ENCODE data around the gene P3R3URF.
A peak's percentile ranks its signal among the peaks of the same experiment; 100 is the strongest.

The P3R3URF gene

GRCh38 chr1:46153228-46153627 is 23.1 kb downstream of the P3R3URF start:
- no peak for DNase-seq
- in situ Hi-C loops (cut with HindIII; ENCODE audit: low pct_ligation_motif_present, low pct_unique_long_range_greater_than_20kb, low sequenced_read_pairs) = no loop called here

DNA sequence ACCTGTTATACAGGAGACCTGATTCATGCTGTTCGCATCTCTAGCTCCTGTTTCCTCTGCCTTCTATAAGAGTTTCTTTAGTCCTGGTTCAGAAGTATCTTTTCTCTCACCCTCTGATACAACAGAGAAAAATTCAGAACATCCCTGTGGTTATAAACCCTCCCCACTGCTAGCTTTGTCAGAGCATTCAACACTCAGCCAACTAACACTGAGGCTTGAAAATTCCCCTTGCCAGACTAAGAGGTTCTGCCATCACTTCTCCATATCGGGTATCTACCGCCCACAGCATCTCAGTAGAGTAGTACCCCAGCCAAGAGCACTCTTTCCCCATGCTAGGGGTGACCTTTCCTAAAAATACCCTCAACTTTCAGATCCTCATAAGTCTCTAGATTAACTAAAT is 24.3 kb downstream of the P3R3URF start:
- DNase-seq = peak; percentile 37

DNA sequence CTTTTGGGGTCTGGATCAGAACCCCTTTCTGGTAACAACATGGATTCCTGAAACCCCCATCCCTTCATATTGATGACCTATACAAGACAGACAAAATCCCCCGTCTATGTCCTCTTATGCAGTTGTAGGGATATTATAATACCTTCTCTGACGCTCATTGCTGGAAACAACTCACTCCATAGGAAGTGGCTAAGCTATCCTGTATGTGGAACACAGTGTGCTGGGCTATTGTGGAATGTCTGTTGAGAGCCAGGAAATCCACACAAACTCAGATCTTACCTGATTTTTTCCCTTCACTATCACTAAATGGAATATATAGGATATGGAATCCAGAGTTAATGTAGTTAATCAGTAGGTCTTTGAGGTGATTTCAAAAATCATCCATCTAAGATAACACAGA is 26.2 kb downstream of the P3R3URF start:
- in situ Hi-C loops (cut with HindIII; ENCODE audit: low pct_ligation_motif_present, low pct_unique_long_range_greater_than_20kb, low sequenced_read_pairs) = no loop called here
- no peak for DNase-seq

More for the DNA sequence above, 24.3 kb downstream of the P3R3URF start:
- in situ Hi-C loops (cut with HindIII; ENCODE audit: low pct_ligation_motif_present, low pct_unique_long_range_greater_than_20kb, low sequenced_read_pairs) = no loop called here

- in situ Hi-C loops (cut with HindIII; ENCODE audit: low pct_ligation_motif_present, low pct_unique_long_range_greater_than_20kb, low sequenced_read_pairs) = no loop called here
- no peak for DNase-seq
Measured at GRCh38 chr1:46148318-46148717, 28.0 kb downstream of the P3R3URF start.

DNA sequence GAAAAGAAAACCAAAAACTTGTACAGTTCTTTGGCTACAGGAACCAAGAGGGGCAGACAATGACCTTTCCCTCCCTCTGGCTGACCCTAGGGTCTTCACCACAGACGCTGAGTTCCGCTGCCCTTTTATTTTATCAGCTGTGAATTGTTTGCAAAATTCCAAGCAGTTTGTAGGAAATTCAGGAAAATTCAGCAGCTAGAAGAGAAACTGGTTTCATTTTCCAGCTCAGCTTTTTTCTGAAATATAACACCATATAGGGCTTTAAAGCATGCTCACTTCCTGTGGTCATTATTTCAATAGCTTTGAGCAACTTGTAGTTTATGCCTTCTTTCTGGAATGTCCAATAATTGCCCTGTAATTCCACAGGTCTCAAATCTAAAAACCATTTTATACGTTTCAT is 38.4 kb downstream of the P3R3URF start:
- no peak for DNase-seq
- in situ Hi-C loops (cut with HindIII; ENCODE audit: low pct_ligation_motif_present, low pct_unique_long_range_greater_than_20kb, low sequenced_read_pairs) = no loop called here

DNA sequence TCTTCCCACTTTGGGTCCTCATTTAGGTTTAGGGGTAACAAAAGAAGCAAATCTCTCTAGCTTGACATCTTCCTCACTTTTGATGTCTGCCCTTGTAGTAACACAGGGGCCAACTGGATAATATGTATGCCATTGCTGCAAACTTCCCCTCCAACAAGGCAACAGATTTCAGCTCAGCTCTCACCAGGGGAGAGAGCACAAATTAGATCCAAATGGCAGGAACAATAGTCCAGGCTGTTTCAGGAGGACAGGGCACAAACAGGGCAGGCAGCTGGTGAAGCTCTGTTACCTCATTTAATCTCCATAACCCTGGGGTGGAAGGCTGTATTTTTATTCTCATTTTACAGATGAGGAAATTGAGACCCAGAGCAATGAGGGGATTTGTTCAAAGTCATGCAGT is 39.6 kb downstream of the P3R3URF start:
- in situ Hi-C loops (cut with HindIII; ENCODE audit: low pct_ligation_motif_present, low pct_unique_long_range_greater_than_20kb, low sequenced_read_pairs) = no loop called here
- DNase-seq = no peak

DNA sequence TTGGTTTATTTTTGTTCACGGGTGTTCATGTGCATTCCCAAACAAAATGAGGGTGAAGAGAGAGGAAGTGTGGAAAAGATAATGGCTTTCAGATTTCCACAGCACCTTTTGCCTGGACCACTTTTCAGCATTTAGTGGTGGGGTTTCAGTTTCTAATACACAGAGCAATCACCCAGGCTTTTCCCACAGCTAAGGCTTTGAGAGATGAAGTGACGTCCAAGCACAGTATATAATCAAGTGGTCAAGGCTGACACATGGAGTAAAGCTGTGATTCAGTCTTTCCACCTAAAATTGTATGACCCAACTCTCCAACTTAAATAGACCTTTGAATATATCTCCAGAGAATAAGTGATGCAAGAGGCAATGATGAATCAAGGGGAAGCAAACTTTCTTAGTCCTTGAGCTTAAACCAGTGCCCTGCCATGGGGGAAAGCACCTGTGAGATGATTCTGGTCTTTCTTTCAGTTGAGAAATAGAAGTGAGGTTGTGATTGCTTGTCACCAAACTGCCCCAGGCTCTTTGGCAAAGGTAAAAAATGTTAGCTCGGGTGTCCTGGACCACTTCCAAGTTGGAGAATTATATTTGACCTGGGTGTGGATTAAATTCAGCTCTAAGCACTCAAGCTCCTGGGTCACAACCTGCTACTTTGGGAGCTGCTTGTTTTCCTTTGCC is 41.5 kb downstream of the P3R3URF start:
- no peak for DNase-seq
- in situ Hi-C loops (cut with HindIII; ENCODE audit: low pct_ligation_motif_present, low pct_unique_long_range_greater_than_20kb, low sequenced_read_pairs) = no loop called here

- in situ Hi-C loops (cut with HindIII; ENCODE audit: low pct_ligation_motif_present, low pct_unique_long_range_greater_than_20kb, low sequenced_read_pairs) = no loop called here
- no peak for DNase-seq
Measured at GRCh38 chr1:46133781-46134350, 42.4 kb downstream of the P3R3URF start.

DNA sequence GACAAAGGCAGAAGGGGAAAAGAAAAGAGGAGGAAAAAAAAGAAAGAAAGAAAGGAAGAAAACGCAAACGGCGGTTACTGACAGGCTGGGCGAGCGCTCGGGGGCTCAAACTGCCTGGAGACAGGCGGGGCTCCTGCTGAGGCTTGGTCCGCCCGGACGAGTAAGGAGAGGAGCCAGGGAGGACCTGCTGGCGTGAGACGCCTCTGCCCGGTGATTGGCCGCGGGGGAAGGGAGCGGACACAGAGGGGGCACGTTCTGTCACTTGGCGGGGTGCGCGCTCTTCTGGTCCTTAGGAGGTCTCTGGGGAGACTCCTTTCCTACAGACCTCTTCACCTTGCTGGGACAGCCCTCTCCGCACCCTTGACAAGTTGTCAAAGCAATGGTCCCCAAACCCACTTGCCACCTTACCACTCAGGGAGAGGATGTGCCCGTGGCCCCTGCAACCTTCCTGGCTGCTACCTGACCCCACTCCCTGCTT is 43.1 kb downstream of the P3R3URF start:
- in situ Hi-C loops (cut with HindIII; ENCODE audit: low pct_ligation_motif_present, low pct_unique_long_range_greater_than_20kb, low sequenced_read_pairs) = no loop called here
- no peak for DNase-seq

- DNase-seq = peak; percentile 97
- in situ Hi-C loops (cut with HindIII; ENCODE audit: low pct_ligation_motif_present, low pct_unique_long_range_greater_than_20kb, low sequenced_read_pairs) = no loop called here
Measured at GRCh38 chr1:46132529-46133180, 43.6 kb downstream of the P3R3URF start, which contains the start of gene PIK3R3. PIK3R3 (minus strand) TSS chr1:46132629; CDS start chr1:46131952, 677 bp downstream.

DNA sequence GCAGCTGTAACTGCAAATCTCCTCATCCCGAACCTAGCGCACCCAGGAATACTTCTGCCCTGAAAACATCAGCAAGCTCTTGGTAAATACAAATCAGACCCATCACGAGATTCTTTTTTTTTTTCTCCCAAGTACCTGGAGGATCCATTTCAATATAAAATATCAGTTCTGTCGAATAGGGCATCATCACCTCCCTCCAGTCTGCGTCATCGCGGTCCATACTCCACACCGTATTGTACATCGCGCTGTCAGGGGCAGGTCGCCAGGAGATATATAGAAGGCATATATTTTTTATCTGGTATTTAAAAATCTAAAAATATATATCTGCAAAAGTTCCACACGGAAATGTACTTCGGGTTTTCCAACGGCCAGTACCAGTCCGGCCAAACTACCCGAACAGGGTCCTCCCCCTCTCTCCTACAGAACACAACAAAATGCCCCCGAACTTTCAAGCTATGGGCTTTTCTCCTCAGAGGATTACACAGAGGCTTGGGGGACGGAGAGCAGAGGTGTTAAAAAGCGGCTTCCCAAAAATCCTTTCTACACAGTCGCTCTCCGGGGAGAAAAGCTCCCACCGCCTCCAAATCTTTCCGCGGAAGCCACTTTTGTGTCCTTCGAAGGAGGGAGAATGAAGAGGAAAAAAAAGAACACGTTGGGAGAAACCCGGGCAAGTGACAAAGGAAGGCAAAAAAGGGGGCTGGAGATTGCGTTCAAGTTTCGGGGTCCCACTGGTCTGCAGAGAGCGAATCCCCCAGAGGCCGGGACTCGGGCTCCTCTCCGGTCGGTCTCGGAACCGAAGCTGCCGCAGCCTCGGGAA is 44.4 kb downstream of the P3R3URF start:
- in situ Hi-C loops (cut with HindIII; ENCODE audit: low pct_ligation_motif_present, low pct_unique_long_range_greater_than_20kb, low sequenced_read_pairs) = no loop called here
- peak; percentile 15 for DNase-seq

DNA sequence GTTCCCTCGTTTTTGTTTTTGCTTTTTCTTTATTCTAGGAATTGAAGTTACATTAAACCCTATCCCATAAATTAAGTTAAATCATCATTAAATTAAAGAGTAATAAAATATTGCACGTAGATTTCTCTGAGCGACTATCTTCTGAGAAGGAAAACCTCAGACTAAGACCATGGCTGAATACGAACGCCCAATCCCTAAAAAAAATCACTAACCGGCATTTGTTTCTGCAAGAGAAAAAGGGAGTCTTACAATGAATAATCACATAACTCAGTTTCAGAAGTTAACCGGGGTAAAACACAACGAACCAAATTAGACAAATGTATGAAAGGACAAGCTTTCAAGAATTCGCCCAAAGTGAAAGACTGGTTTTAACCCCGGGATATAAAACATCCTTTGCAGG is 45.2 kb downstream of the P3R3URF start:
- peak; percentile 28 for DNase-seq
- in situ Hi-C loops (cut with HindIII; ENCODE audit: low pct_ligation_motif_present, low pct_unique_long_range_greater_than_20kb, low sequenced_read_pairs) = no loop called here

- no peak for DNase-seq
- in situ Hi-C loops (cut with HindIII; ENCODE audit: low pct_ligation_motif_present, low pct_unique_long_range_greater_than_20kb, low sequenced_read_pairs) = no loop called here
Measured at GRCh38 chr1:46130606-46131005, 45.7 kb downstream of the P3R3URF start.

- in situ Hi-C loops (cut with HindIII; ENCODE audit: low pct_ligation_motif_present, low pct_unique_long_range_greater_than_20kb, low sequenced_read_pairs) = no loop called here
- no peak for DNase-seq
Measured at GRCh38 chr1:46130121-46130520, 46.2 kb downstream of the P3R3URF start.

DNA sequence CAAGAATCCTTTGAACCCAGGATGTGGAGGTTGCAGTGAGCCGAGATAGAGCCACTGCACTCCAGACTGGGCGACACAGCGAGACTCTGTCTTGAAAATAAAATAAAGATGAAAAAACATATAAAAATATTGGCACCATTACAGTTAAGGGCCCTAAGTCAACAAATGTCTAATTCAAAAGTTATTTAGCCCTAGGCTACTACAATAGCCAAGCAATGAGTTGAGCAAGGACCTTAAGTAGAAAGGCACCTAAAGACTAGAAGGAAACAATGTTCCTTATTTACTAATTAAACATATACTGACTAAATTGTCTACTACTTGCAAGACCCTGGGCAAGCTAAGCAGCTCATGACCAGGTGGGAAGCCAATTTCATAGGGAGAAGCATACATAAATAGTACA is 47.9 kb downstream of the P3R3URF start:
- in situ Hi-C loops (cut with HindIII; ENCODE audit: low pct_ligation_motif_present, low pct_unique_long_range_greater_than_20kb, low sequenced_read_pairs) = no loop called here
- DNase-seq = no peak

Data from ACHN (cell line).